Stimulated activated naive B cell treated with anti-CD40 and anti-IgM and Interleukin-4, amounts not matched to agents 10 μg/mL and 1 μg/mL and 100 μg/mL, for 72 hours (primary cell): ENCODE results near the gene TMEM244.
"Not testable (repeated sequence)": the region's sequence is repeated elsewhere in the genome, so short reads cannot be mapped to it uniquely, and the experiment has no call there.

ENCODE experiments used
- ATAC-seq, 2 donors: fragments of 150-1000 bp; cut with Tn5 transposase; replicated peaks; 2 replicates each; pipeline ENCODE4 v1.10.0; 2021; ENCODE audit warnings: moderate library complexity in 1 of 2
- DNase-seq: peaks from one replicate; pipeline ENCODE4 v3.0.0; 2021
- H3K27ac Mint-ChIP-seq: one replicate; pipeline ENCODE4 v1.8.0; 2022; ENCODE audit warnings: mild to moderate bottlenecking, mixed read lengths
- H3K27me3 Mint-ChIP-seq, 2 donors: one replicate each; pipeline ENCODE4 v1.8.0; 2022; ENCODE audit warnings: mixed read lengths in 2 of 2
- H3K36me3 Mint-ChIP-seq, 2 donors: one replicate each; pipeline ENCODE4 v1.8.0; 2022; ENCODE audit warnings: mixed read lengths in 2 of 2, mild to moderate bottlenecking in 1 of 2
- H3K4me1 Mint-ChIP-seq, 2 donors: one replicate each; pipeline ENCODE4 v1.8.0; 2022; ENCODE audit warnings: mixed read lengths in 2 of 2, mild to moderate bottlenecking in 1 of 2
- H3K4me3 Mint-ChIP-seq, 2 donors: one replicate each; pipeline ENCODE4 v1.8.0; 2022; ENCODE audit warnings: mild to moderate bottlenecking in 2 of 2, mixed read lengths in 2 of 2, moderate library complexity in 1 of 2
- H3K9me3 Mint-ChIP-seq, 2 donors: one replicate each; pipeline ENCODE4 v1.8.0; 2022; ENCODE audit warnings: mixed read lengths in 2 of 2, mild to moderate bottlenecking in 1 of 2

The TMEM244 gene

GRCh38 chr6:129884211-129884610 is 23.1 kb upstream of the TMEM244 start:
- peaks cover 15 to 25% of the 10 kb centered on the region in 2 donors for H3K4me1 Mint-ChIP-seq
- ATAC-seq = no peak
- H3K4me3 Mint-ChIP-seq = no peak overlapping the region
- H3K9me3 Mint-ChIP-seq = peaks cover 0 to 1% of the 10 kb centered on the region in 2 donors
- H3K27ac Mint-ChIP-seq = no peak overlapping the region
- H3K36me3 Mint-ChIP-seq = peaks cover 1 to 10% of the 10 kb centered on the region in 2 donors
- H3K27me3 Mint-ChIP-seq = no peaks in the 10 kb centered on the region
- no peak for DNase-seq

- H3K9me3 Mint-ChIP-seq = peaks cover 5 to 10% of the 10 kb centered on the region in 2 donors
- peak overlapping the region; percentile 44 for H3K27ac Mint-ChIP-seq
- peaks cover 15 to 26% of the 10 kb centered on the region in 2 donors for H3K4me1 Mint-ChIP-seq
- DNase-seq (peak; percentile 53), ATAC-seq (peak; percentile 93)
- peaks cover 6 to 14% of the 10 kb centered on the region in 2 donors for H3K36me3 Mint-ChIP-seq
- no peaks in the 10 kb centered on the region for H3K27me3 Mint-ChIP-seq
- peak overlapping the region; percentile 33 to 41 for H3K4me3 Mint-ChIP-seq
Measured at GRCh38 chr6:129882510-129883023, 21.5 kb upstream of the TMEM244 start.

GRCh38 chr6:129877894-129878293 is 16.8 kb upstream of the TMEM244 start:
- not testable (repeated sequence) for DNase-seq, H3K27me3 Mint-ChIP-seq, H3K4me3 Mint-ChIP-seq, ATAC-seq, H3K27ac Mint-ChIP-seq
- peaks cover 29 to 48% of the 10 kb centered on the region in 2 donors for H3K4me1 Mint-ChIP-seq
- H3K9me3 Mint-ChIP-seq = peaks cover 5 to 12% of the 10 kb centered on the region in 2 donors
- peaks cover 6 to 14% of the 10 kb centered on the region in 2 donors for H3K36me3 Mint-ChIP-seq

- DNase-seq (no peak), ATAC-seq (peak; percentile 89 to 90)
- Mint-ChIP-seq H3K27ac (peak overlapping the region; percentile 54), H3K9me3 (peaks cover 5 to 11% of the 10 kb centered on the region in 2 donors), H3K4me3 (peak overlapping the region; percentile 4 to 49), H3K36me3 (peaks cover 4 to 10% of the 10 kb centered on the region in 2 donors), H3K4me1 (peaks cover 16 to 30% of the 10 kb centered on the region in 2 donors), H3K27me3 (no peaks in the 10 kb centered on the region)
Measured at GRCh38 chr6:129875610-129876520, 14.8 kb upstream of the TMEM244 start.

DNA sequence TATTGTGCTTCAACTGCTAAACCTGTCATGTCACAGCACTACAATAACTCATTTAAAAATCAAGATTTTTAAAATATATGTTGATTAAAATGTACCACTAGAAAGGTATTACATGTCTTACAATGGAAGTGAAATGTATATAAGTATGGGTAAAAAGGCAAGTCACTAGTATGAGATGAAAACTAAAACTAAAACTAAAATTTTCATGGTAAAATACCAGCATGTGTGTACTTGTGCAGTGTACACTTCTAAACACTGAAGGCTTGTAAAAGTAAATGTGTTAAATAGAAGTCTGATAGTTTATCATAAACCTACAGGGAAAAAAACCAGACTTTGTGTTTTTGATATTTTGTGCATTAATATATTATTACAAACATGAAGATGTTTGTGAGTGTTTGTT is 13.7 kb upstream of the TMEM244 start:
- H3K9me3 Mint-ChIP-seq = peaks cover 5 to 11% of the 10 kb centered on the region in 2 donors
- no peaks in the 10 kb centered on the region for H3K27me3 Mint-ChIP-seq
- peaks cover 14 to 27% of the 10 kb centered on the region in 2 donors for H3K4me1 Mint-ChIP-seq
- no peak overlapping the region for H3K4me3 Mint-ChIP-seq
- DNase-seq (no peak), ATAC-seq (no peak)
- no peak overlapping the region for H3K27ac Mint-ChIP-seq
- H3K36me3 Mint-ChIP-seq = peaks cover 4 to 5% of the 10 kb centered on the region in 2 donors

GRCh38 chr6:129872586-129872985 is 11.5 kb upstream of the TMEM244 start:
- Mint-ChIP-seq H3K27ac (no peak overlapping the region), H3K27me3 (no peaks in the 10 kb centered on the region), H3K4me3 (no peak overlapping the region), H3K9me3 (peaks cover 0 to 3% of the 10 kb centered on the region in 2 donors), H3K4me1 (peaks cover 14 to 27% of the 10 kb centered on the region in 2 donors), H3K36me3 (no peaks in the 10 kb centered on the region)
- DNase-seq (no peak), ATAC-seq (no peak)

DNA sequence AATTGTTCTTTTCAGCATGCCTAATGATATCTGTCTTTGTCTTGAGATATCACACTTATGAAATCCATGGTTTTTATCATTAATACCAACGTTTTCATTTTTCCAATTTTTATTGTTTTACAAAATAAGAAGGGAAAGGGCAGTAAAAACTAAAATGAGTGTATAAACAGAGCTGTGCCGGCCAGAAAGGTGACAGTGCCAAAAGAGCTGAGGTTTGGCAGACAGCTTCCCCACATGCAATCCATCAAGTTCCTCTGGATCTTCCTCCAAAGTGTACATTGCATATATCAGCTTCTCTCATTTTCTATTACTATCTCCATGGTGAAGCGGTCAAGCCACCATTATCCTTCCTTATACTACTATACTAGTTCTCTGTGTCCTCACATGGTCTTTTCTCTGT is 10.1 kb upstream of the TMEM244 start:
- Mint-ChIP-seq H3K4me1 (peaks cover 12 to 23% of the 10 kb centered on the region in 2 donors), H3K9me3 (no peaks in the 10 kb centered on the region), H3K27ac (no peak overlapping the region), H3K27me3 (no peaks in the 10 kb centered on the region), H3K4me3 (no peak overlapping the region), H3K36me3 (no peaks in the 10 kb centered on the region)
- DNase-seq (no peak), ATAC-seq (no peak)

- Mint-ChIP-seq H3K27me3 (no peaks in the 10 kb centered on the region), H3K36me3 (no peaks in the 10 kb centered on the region), H3K4me3 (no peak overlapping the region), H3K27ac (no peak overlapping the region), H3K4me1 (peaks cover 6 to 10% of the 10 kb centered on the region in 2 donors), H3K9me3 (peaks cover 0 to 2% of the 10 kb centered on the region in 2 donors)
- ATAC-seq (no peak), DNase-seq (no peak)
Measured at GRCh38 chr6:129867403-129867802, 6.3 kb upstream of the TMEM244 start.

DNA sequence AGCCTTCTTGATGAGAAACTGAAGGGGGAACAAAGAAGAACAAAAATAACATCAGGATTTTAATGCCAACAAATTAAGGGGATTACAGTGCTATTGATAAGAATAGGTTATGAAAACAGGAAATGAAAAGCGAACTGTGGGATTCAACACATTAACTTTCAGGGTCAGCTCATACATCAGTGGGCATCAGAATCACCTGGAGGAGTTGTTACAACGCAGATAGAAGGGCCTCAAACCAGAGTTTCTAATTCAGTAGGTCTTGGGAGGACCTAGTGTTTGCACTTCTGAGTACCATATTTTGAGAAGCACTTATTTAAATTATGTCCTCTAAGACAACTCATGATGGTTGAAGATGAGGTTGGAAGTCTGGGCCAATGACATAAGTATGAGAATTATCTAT is 5.6 kb upstream of the TMEM244 start:
- H3K4me1 Mint-ChIP-seq = peaks cover 6 to 10% of the 10 kb centered on the region in 2 donors
- no peaks in the 10 kb centered on the region for H3K36me3 Mint-ChIP-seq
- no peaks in the 10 kb centered on the region for H3K27me3 Mint-ChIP-seq
- no peak for DNase-seq
- peaks cover 0 to 2% of the 10 kb centered on the region in 2 donors for H3K9me3 Mint-ChIP-seq
- H3K27ac Mint-ChIP-seq = no peak overlapping the region
- no peak overlapping the region for H3K4me3 Mint-ChIP-seq
- ATAC-seq = peak; percentile 33 to 36

DNA sequence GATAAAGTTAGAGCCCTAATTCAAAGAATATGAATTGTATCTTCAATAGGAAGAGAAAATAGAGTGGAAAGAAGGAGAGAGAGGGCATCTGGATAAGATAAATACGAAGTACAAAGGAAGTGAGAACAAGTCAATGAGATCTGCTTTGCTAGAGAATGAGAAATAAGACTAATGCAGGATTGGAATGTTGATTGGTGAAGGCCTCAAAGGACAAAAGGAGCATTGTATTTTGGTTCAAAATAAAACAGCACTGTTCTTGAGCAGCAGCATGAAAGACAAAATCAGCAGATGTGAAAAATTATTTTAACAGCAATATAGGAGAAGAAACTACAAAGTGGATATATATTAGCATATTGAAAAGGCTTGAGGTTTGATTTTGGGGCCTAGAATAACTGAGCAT is 5.1 kb upstream of the TMEM244 start:
- Mint-ChIP-seq H3K27ac (no peak overlapping the region), H3K36me3 (no peaks in the 10 kb centered on the region), H3K27me3 (no peaks in the 10 kb centered on the region), H3K9me3 (peaks cover 0 to 2% of the 10 kb centered on the region in 2 donors), H3K4me3 (no peak overlapping the region), H3K4me1 (peaks cover 6 to 10% of the 10 kb centered on the region in 2 donors)
- no peak for ATAC-seq
- no peak for DNase-seq

- Mint-ChIP-seq H3K4me3 (no peak overlapping the region), H3K4me1 (peaks cover 6 to 10% of the 10 kb centered on the region in 2 donors), H3K27me3 (no peaks in the 10 kb centered on the region), H3K9me3 (peaks cover 0 to 2% of the 10 kb centered on the region in 2 donors), H3K27ac (no peak overlapping the region), H3K36me3 (no peaks in the 10 kb centered on the region)
- no peak for DNase-seq
- no peak for ATAC-seq
Measured at GRCh38 chr6:129865013-129865412, 3.9 kb upstream of the TMEM244 start.

DNA sequence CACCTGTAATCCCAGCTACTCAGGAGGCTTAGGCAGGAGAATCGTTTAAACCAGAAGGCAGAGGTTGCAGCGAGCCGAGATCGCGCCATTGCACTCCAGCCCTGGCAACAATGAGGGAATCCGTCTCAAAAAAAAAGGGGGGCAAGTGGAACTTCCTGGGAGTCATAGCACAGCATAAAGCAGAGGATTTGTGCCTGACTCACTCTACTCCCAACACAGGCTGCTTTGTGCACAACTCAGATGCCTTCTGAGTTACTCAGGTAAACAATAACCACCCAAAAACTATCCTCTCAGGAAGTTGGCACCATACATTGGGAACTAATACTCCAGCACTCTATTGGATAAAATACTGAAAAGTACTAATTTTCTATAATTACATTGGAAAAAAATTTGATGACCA is 2.5 kb upstream of the TMEM244 start:
- ATAC-seq = no peak
- no peaks in the 10 kb centered on the region for H3K36me3 Mint-ChIP-seq

GRCh38 chr6:129859524-129859923 is 1.6 kb downstream of the TMEM244 start:
- ATAC-seq (no peak), DNase-seq (no peak)
- Mint-ChIP-seq H3K4me3 (no peak overlapping the region), H3K4me1 (no peaks in the 10 kb centered on the region), H3K27me3 (no peaks in the 10 kb centered on the region), H3K36me3 (no peaks in the 10 kb centered on the region), H3K27ac (no peak overlapping the region), H3K9me3 (peaks cover 0 to 2% of the 10 kb centered on the region in 2 donors)

More for the DNA sequence above, 2.5 kb upstream of the TMEM244 start:
- no peak for DNase-seq
- peaks cover 6 to 10% of the 10 kb centered on the region in 2 donors for H3K4me1 Mint-ChIP-seq
- peaks cover 0 to 2% of the 10 kb centered on the region in 2 donors for H3K9me3 Mint-ChIP-seq
- no peak overlapping the region for H3K4me3 Mint-ChIP-seq
- no peaks in the 10 kb centered on the region for H3K27me3 Mint-ChIP-seq
- H3K27ac Mint-ChIP-seq = no peak overlapping the region

- Mint-ChIP-seq H3K36me3 (no peaks in the 10 kb centered on the region), H3K4me3 (no peak overlapping the region), H3K9me3 (peaks cover 0 to 2% of the 10 kb centered on the region in 2 donors), H3K27me3 (no peaks in the 10 kb centered on the region), H3K4me1 (no peaks in the 10 kb centered on the region), H3K27ac (no peak overlapping the region)
- ATAC-seq (no peak), DNase-seq (no peak)
Measured at GRCh38 chr6:129857838-129858237, 3.3 kb downstream of the TMEM244 start.
